Skeletal muscle satellite cell (primary cell): ENCODE results near the gene CRTAC1.

Source experiments
- H3K27me3 ChIP-seq: 2 replicates; pipeline ENCODE4 v1.7.0; 2013; ENCODE audit warnings: low read length; ENCODE audit not compliant: control insufficient read depth, insufficient read depth
- H3K36me3 ChIP-seq: 2 replicates; pipeline ENCODE4 v1.7.0; 2013; ENCODE audit warnings: mild to moderate bottlenecking, control low read depth, low read length; ENCODE audit not compliant: insufficient read depth
- H3K4me1 ChIP-seq: 2 replicates; pipeline ENCODE4 v1.7.0; 2013; ENCODE audit warnings: low read length; ENCODE audit not compliant: control insufficient read depth, insufficient read depth
- H3K4me2 ChIP-seq: 2 replicates; pipeline ENCODE4 v1.7.0; 2013; ENCODE audit warnings: mild to moderate bottlenecking, low read length
- H3K4me3 ChIP-seq: 2 replicates; pipeline ENCODE4 v1.7.0; 2013; ENCODE audit warnings: low read length
- H3K9ac ChIP-seq: 2 replicates; pipeline ENCODE4 v1.7.0; 2013; ENCODE audit warnings: mild to moderate bottlenecking, low read depth, low read length, moderate library complexity
- H3K9me3 ChIP-seq: replicated peaks from 2 replicates; pipeline ENCODE4 v1.7.0; 2013; ENCODE audit warnings: mild to moderate bottlenecking, control low read depth, low read length

Gene CRTAC1

GRCh38 chr10:97932932-97933530 lies 97.4 kb downstream of the CRTAC1 start:
- Histone ChIP-seq H3K9ac (no peak overlapping the region), H3K4me1 (no peaks in the 10 kb centered on the region), H3K4me2 (no peak overlapping the region), H3K36me3 (no peaks in the 10 kb centered on the region), H3K27me3 (peaks cover 16% of the 10 kb centered on the region), H3K9me3 (no peaks in the 10 kb centered on the region), H3K4me3 (no peak overlapping the region)

DNA sequence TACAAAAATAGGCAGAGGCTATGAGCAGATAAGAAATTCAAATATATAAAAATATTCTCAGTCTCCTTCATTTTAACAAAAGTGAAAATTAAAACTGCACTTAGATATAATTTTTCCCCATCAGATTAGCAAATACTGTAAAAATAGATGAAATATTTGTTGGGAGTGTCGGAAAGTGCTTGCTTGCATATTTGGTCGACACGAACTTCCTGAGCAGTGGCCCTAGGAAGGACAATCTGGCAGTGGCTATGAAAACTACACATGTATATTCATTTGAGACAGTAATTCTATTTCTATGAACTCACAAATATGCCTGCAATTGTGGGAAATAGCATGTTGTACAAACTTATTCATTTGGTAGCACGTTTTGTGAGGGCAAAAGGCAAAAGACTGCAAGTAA lies 99.4 kb downstream of the CRTAC1 start:
- Histone ChIP-seq H3K27me3 (peaks cover 29% of the 10 kb centered on the region), H3K4me2 (no peak overlapping the region), H3K9ac (no peak overlapping the region), H3K9me3 (no peaks in the 10 kb centered on the region), H3K4me3 (no peak overlapping the region), H3K36me3 (no peaks in the 10 kb centered on the region), H3K4me1 (no peaks in the 10 kb centered on the region)

DNA sequence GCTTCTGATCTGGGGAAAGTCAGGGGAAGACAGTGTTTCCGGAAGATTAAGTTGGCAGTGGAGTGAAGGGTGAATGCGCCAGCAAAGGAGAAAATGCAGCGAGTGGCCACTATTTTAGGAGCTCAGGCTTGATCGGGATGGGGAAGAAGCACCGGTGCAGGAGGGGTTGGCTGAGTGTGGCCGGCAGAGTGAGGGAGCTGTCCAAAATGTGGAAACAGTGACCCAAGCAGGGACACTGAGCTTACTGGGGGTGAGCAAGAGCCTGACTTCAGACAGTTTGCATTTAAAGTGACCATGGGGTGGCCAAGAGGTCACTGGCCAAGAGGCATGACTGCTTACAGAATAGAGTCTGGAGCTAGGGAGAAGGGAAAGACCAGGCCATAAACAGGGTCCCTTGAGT lies 101.5 kb downstream of the CRTAC1 start:
- no peaks in the 10 kb centered on the region for H3K4me1 ChIP-seq
- no peaks in the 10 kb centered on the region for H3K36me3 ChIP-seq
- no peaks in the 10 kb centered on the region for H3K9me3 ChIP-seq
- no peak overlapping the region for H3K9ac ChIP-seq
- no peak overlapping the region for H3K4me2 ChIP-seq
- H3K4me3 ChIP-seq, result no peak overlapping the region
- H3K27me3 ChIP-seq, result peaks cover 37% of the 10 kb centered on the region

GRCh38 chr10:97927622-97928021 lies 102.8 kb downstream of the CRTAC1 start:
- Histone ChIP-seq H3K36me3 (no peaks in the 10 kb centered on the region), H3K4me3 (no peak overlapping the region), H3K4me2 (no peak overlapping the region), H3K4me1 (no peaks in the 10 kb centered on the region), H3K9ac (no peak overlapping the region), H3K9me3 (no peaks in the 10 kb centered on the region), H3K27me3 (peaks cover 40% of the 10 kb centered on the region)

- Histone ChIP-seq H3K9me3 (no peaks in the 10 kb centered on the region), H3K9ac (no peak overlapping the region), H3K27me3 (peaks cover 43% of the 10 kb centered on the region), H3K4me1 (no peaks in the 10 kb centered on the region), H3K4me2 (no peak overlapping the region), H3K36me3 (no peaks in the 10 kb centered on the region), H3K4me3 (no peak overlapping the region)
These were observed 104.4 kb downstream of the CRTAC1 start for GRCh38 chr10:97926055-97926454.

DNA sequence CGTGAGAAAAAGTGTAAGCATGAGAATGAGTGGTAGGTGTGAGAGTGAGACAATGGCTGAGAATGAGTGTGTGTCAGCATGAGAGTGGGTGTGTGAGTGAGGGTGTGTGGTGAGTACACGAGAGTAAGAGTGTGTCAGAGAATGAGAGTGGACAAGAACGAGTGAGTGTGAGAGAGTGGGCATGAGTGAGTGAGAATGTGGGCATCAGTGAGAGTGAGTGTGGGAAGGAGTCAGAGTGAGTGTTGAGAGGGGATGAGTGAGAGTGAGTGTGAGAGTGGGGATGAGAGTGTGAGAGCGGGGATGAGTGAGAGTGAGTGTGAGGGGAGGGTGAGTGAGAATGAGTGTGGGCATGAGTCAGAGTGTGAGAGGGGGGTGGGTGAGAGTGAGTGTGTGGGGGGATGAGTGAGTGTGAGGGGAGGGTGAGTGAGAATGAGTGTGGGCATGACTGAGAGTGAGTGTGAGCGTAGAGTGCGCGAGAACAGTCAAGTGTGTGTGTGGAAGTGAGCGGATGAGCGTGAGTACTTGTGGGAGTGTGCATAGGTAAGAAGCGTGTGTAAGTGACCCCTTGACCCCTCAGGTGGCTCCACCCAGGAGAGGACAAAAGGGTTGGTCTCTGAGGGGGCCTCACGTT lies 105.0 kb downstream of the CRTAC1 start:
- peaks cover 37% of the 10 kb centered on the region for H3K27me3 ChIP-seq
- no peaks in the 10 kb centered on the region for H3K36me3 ChIP-seq
- no peaks in the 10 kb centered on the region for H3K9me3 ChIP-seq
- no peak overlapping the region for H3K4me2 ChIP-seq
- no peak overlapping the region for H3K9ac ChIP-seq
- no peaks in the 10 kb centered on the region for H3K4me1 ChIP-seq
- no peak overlapping the region for H3K4me3 ChIP-seq

GRCh38 chr10:97924678-97925077 lies 105.7 kb downstream of the CRTAC1 start:
- no peaks in the 10 kb centered on the region for H3K4me1 ChIP-seq
- no peak overlapping the region for H3K4me2 ChIP-seq
- H3K27me3 ChIP-seq, result peaks cover 39% of the 10 kb centered on the region
- H3K4me3 ChIP-seq, result no peak overlapping the region
- no peaks in the 10 kb centered on the region for H3K9me3 ChIP-seq
- H3K36me3 ChIP-seq, result no peaks in the 10 kb centered on the region
- H3K9ac ChIP-seq, result no peak overlapping the region

DNA sequence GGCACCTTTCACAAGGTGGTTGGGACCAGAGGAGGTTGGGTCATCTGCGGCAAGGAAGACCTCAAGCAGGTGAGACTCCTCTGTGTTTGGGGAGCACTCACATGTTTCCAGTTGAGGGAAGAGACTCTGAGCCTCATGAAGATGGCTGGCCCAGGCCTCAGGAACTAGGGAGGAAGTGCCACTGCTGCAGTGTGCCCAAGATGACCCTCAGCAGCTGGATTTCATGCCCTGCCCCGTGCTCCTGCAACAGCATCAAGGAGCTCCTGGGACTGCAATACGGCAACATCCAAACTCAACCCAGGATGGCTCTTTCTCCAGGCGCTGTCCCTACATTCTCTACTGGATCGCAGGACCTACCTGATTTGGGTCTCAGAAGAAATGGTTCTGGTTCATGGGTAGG lies 106.9 kb downstream of the CRTAC1 start:
- no peak overlapping the region for H3K4me2 ChIP-seq
- H3K9me3 ChIP-seq, result no peaks in the 10 kb centered on the region
- no peak overlapping the region for H3K4me3 ChIP-seq
- H3K36me3 ChIP-seq, result no peaks in the 10 kb centered on the region
- H3K9ac ChIP-seq, result no peak overlapping the region
- peaks cover 44% of the 10 kb centered on the region for H3K27me3 ChIP-seq
- H3K4me1 ChIP-seq, result no peaks in the 10 kb centered on the region

- H3K9ac ChIP-seq, result no peak overlapping the region
- no peak overlapping the region for H3K4me2 ChIP-seq
- H3K4me3 ChIP-seq, result no peak overlapping the region
- no peaks in the 10 kb centered on the region for H3K36me3 ChIP-seq
- H3K4me1 ChIP-seq, result no peaks in the 10 kb centered on the region
- peaks cover 44% of the 10 kb centered on the region for H3K27me3 ChIP-seq
- H3K9me3 ChIP-seq, result no peaks in the 10 kb centered on the region
These were observed 107.4 kb downstream of the CRTAC1 start for GRCh38 chr10:97923057-97923456.

- Histone ChIP-seq H3K27me3 (peaks cover 46% of the 10 kb centered on the region), H3K4me1 (no peaks in the 10 kb centered on the region), H3K9ac (no peak overlapping the region), H3K4me3 (no peak overlapping the region), H3K36me3 (no peaks in the 10 kb centered on the region), H3K9me3 (no peaks in the 10 kb centered on the region), H3K4me2 (no peak overlapping the region)
These were observed 108.2 kb downstream of the CRTAC1 start for GRCh38 chr10:97922022-97922758.

DNA sequence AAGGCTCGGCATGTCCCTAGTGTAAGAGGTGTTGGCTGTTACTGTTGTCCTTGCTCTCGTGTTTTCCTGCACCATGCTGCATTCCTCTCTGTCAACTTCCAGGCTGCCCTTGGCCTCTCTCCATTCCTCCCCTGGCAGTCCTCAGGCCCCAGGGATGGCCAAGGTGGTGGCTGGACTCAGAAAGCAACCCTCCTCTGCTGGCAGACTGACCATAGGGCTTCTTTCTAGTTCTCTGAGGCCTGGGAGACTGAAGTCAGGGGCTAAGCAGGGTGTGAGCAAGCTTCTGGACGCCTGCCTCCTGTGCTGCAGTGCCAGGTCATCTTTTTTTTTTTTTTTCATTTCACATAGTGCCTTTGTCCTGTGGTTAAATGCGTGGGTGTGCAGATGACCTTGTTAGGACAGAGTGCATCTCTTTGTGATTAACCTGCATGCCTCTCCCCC lies 108.8 kb downstream of the CRTAC1 start:
- Histone ChIP-seq H3K27me3 (peaks cover 47% of the 10 kb centered on the region), H3K36me3 (no peaks in the 10 kb centered on the region), H3K4me3 (no peak overlapping the region), H3K9ac (no peak overlapping the region), H3K4me1 (no peaks in the 10 kb centered on the region), H3K4me2 (no peak overlapping the region), H3K9me3 (no peaks in the 10 kb centered on the region)
